ENCODE data around the gene RIMS3.
"Not testable (repeated sequence)": the region's sequence is repeated elsewhere in the genome, so short reads cannot be mapped to it uniquely, and the experiment has no call there.

Gene RIMS3

DNA sequence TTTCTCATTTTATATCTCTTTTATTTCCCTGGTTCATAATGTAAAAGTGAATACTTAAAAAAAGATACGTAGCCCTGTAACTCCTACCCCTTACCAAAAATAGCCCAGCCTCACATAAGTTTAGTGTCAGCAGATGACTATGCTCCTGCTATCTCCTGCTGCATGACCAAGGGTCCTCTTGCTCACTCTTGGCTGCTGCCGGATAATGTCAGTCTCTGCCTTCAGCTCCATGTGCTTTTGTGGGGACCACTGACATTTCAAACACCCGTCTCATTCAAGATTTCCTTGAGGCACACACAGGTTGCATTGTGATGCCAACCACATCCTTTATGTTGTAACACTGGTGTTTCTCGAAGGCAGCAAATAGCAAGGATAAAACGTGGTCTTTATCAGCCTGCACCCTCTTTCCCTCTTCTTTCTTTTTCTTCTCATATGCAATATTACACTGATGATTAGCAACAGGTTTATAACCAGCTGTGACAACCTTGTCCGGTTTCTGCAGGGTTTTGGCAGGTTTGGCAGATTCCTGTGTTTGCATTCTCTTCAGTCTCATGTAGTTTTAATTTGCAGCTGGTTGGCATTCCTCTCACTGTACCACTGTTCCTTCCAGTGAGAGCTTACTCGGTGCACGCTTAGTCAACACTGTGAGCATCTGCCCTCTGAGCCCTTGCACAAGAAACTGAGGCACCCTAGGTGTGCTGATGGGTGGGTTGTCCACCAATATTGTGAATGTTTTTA, 71.9 kb downstream of the RIMS3 start:
- DNase-seq (ENCODE audit: low spot score) = no peak

DNA sequence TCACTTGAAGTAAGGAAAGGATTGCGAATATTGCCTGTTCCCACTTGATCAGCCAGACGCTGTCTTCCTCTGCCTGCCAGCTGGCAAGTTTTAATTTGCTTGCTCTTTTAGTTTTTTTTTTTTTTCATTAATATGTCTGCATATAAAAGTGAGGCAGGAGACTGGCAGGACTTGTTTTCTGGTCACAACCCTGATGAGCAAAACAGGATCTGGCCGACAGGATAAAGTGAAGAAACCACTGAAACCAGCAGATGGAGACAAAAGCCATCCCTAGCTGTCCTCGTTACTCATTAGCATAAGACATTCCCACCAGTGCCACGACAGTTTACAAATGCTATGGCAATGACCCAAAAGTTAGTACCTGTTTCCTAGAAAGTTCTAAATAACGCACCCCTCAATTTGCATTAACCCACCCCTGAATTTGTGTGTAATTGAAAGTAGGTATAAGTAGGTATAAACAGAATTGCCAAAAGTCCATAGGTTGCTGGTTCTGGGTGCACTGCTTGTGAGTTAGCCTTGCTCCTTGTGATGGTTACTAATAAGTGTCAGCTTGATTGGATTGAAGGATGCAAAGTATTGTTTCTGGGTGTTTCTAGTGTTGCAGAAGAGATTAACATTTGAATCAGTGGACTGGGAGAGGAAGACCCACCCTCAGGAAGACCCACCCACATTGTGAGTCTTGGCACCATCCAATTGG, 73.2 kb downstream of the RIMS3 start:
- DNase-seq (ENCODE audit: low spot score) = no peak

- no peak for DNase-seq (ENCODE audit: low spot score)
Observed at GRCh38 chr1:40588586-40588985, 76.9 kb downstream of the RIMS3 start.

DNA sequence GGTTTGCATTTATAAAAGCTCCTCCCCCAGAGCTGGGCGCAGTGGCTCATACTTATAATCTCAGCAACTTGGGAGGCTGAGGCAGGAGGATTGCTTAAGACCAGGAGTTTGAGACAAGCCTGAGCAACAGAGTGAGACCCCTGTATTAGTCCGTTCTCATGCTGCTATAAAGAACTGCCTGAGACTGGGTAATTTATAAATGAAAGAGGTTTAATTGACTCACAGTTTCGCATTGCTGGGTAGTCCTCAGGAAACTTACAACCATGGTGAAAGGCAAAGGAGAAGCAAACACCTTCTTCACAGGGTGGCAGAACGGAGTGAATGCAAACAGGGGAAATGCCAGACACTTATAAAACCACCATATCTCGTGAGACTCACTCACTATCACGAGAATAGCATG, 81.5 kb downstream of the RIMS3 start:
- no peak for DNase-seq (ENCODE audit: low spot score)

DNA sequence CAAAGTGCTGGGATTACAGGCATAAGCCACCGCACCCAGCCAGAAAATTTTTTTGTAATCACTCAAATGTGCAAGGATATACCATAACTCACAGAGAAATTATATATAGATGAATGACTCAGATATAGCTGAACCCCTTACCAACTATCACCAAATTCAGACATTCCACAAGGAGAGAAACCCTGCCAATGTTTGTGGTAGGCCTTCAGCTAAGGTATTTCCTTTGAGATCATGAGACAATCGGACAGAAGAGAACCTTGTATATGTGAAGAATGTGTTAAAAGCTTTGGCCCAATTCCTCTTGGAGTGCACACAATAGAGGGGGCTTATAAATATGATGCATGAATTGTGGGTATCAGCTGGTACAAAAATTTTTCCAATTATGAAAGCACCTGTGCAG, 83.4 kb downstream of the RIMS3 start:
- DNase-seq (ENCODE audit: low spot score) = no peak

DNA sequence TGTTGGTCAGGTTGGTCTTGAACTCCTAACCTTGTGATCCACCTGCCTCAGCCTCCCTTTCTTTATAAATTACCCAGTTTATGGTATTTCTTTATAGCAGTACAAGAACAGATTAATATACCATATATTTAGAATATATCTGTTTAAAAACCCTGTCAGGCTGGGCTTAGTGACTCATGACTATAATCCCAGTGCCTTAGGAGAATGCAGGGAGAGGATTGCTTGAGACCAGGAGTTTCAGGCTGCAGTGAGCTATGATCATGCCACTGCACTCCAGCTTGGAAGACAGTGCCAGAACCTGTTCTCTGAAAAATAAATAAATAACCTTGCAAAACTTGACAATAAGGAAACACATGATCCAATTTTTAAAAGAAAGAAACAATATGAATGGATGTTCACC, 90.1 kb downstream of the RIMS3 start:
- DNase-seq (ENCODE audit: low spot score) = no peak

DNA sequence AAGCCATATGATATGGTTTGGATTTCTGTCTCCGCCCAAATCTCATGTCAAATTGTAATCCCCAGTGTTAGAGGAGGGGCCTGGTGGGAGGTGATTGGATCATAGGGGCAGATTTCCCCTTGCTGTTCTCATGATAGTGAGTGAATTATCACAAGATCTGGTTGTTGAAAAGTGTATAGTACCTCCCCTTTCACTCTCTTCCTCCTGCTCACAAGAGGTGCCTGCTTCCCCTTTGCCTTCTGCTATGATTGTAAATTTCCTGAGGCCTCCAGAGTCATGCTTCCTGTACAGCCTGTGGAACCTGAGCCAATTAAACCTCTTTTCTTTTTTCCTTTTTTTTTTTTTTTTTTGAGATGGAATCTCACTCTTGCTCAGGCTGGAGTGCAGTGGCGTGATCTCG, 90.7 kb downstream of the RIMS3 start:
- not testable (repeated sequence) for DNase-seq (ENCODE audit: low spot score)
